Mammary epithelial cell (primary cell): Measurements from ENCODE around the gene PRKN.

Source experiments
- EZH2 ChIP-seq: IDR thresholded peaks from 2 replicates; pipeline ENCODE4 v1.6.1; 2012; ENCODE audit warnings: low read length, inconsistent platforms, borderline replicate concordance
- TF ChIP-seq, protein P1 (sequence below), 2 donors: IDR thresholded peaks in 1 of 2; conservative IDR thresholded peaks in 1 of 2; 2 replicates each; pipeline ENCODE4 v1.5.1; 2011 to 2012; ENCODE audit warnings: inconsistent platforms in 2 of 2, low read length in 2 of 2, mild to moderate bottlenecking in 2 of 2, control low read depth in 1 of 2, low read depth in 1 of 2; ENCODE audit not compliant: insufficient read depth in 1 of 2; ENCODE audit errors: extremely low read depth in 1 of 2

DNA sequence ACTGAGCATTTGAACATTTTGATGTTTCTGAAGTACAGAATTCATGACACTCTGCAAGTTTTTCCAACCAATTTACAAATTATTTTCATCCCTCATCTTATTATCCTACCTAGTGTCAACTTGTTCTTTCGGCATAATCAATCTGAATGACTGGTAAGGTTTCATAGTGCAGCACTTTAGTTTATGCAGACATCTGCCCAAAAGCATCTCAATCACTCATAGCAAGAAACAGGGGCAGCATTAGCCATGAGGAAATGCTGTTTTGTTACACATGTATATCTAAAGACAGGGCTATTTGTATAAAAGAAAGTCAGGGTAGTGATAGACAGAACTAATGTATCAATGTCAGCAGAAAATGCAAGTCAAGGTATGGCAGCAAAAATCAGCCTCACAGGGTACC, 1075.6 kb downstream of the PRKN start:
- TF ChIP-seq, protein P1, sequence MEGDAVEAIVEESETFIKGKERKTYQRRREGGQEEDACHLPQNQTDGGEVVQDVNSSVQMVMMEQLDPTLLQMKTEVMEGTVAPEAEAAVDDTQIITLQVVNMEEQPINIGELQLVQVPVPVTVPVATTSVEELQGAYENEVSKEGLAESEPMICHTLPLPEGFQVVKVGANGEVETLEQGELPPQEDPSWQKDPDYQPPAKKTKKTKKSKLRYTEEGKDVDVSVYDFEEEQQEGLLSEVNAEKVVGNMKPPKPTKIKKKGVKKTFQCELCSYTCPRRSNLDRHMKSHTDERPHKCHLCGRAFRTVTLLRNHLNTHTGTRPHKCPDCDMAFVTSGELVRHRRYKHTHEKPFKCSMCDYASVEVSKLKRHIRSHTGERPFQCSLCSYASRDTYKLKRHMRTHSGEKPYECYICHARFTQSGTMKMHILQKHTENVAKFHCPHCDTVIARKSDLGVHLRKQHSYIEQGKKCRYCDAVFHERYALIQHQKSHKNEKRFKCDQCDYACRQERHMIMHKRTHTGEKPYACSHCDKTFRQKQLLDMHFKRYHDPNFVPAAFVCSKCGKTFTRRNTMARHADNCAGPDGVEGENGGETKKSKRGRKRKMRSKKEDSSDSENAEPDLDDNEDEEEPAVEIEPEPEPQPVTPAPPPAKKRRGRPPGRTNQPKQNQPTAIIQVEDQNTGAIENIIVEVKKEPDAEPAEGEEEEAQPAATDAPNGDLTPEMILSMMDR (conservative IDR thresholded peaks at IDR 0.05 in 1 of 2, IDR thresholded peaks at IDR 0.05 in 1 of 2; ENCODE audit: extremely low read depth in 1 of 2, insufficient read depth in 1 of 2, low read depth in 1 of 2, low read length in 2 of 2), result no peak
- no peak for TF ChIP-seq EZH2
